ENCODE data around the gene XRCC1.
"Not testable (repeated sequence)": the region's sequence is repeated elsewhere in the genome, so short reads cannot be mapped to it uniquely, and the experiment has no call there.

The XRCC1 gene

DNA sequence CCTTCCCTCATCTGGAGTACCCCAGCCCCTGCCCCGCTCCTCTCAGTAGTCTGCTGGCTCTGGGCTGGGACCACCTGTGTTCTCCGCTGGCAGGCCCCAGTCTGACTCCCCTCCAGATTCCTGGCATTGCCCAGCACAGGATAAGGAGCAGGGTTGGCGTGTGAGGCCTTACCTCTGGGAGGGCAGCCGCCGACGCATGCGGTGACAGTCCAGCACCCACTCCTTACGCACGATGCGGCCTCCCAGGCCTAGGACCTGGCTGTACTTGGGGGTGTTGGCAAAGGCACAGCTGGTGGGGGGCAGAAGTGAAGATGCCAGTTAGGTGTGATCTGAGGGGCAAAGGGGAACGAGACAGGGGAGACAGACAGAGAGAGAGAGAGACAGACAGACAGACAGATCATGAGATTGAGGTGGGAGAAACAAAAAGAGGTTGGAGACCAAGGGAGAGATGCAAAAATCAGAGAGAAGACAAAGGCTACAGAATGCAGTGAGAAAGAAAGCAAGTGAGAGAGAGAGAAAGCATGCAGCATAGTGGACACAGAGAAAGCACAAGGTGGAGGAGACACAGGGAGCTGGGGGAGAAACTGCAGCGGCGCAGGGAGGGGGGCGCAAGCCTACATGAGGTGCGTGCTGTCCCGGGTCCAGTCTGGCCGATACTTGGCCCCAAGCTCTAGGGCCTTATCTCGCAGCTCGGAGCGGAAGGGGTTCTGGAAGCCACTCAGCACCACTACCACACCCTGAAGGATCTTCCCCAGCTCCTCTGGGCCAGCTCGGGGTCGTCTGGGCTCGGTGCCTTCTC, 23.7 kb downstream of the XRCC1 start:
- TF ChIP-seq, protein P1, sequence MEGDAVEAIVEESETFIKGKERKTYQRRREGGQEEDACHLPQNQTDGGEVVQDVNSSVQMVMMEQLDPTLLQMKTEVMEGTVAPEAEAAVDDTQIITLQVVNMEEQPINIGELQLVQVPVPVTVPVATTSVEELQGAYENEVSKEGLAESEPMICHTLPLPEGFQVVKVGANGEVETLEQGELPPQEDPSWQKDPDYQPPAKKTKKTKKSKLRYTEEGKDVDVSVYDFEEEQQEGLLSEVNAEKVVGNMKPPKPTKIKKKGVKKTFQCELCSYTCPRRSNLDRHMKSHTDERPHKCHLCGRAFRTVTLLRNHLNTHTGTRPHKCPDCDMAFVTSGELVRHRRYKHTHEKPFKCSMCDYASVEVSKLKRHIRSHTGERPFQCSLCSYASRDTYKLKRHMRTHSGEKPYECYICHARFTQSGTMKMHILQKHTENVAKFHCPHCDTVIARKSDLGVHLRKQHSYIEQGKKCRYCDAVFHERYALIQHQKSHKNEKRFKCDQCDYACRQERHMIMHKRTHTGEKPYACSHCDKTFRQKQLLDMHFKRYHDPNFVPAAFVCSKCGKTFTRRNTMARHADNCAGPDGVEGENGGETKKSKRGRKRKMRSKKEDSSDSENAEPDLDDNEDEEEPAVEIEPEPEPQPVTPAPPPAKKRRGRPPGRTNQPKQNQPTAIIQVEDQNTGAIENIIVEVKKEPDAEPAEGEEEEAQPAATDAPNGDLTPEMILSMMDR (IDR thresholded peaks at IDR 0.05; ENCODE audit: extremely low read depth, missing control alignments) = no peak

DNA sequence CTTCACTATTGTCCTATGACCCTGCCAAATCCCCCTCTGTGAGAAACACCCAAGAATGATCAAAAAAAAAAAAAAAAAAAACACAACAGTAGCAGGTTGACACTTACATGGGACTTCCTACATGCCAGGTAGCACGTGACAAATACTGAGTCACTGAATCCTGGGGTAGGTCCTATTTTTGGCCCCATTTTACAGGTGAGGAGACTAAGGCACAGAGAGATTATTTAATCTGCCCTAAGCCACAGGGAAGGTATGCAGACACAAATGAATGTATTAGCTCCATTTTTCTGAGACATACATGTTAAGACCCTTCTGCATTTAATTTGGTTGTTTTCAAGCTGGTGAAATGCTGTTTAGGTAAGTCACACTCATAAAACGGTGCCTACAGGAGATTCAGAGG, 26.6 kb downstream of the XRCC1 start:
- no peak for DNase-seq (ENCODE audit: low spot score)
- TF ChIP-seq, protein P1 (IDR thresholded peaks at IDR 0.05; ENCODE audit: extremely low read depth, missing control alignments) = no peak

More for the DNA sequence above, 23.7 kb downstream of the XRCC1 start:
- DNase-seq (ENCODE audit: low spot score) = no peak

DNA sequence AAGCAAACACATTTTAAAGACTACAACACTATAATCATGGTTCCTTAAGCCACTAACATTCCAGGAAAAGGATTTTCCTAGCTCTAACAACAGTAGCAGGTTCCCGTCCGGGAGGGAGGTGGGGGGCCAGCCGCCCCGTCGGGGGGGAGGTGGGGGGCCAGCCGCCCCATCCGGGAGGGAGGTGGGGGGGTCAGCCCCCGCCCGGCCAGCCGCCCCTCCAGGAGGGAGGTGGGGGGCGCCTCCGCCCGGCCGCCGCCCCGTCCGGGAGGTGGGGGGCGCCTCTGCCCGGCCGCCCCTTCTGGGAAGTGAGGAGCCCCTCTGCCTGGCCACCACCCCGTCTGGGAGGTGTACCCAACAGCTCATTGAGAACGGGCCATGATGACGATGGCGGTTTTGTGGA, 27.4 kb downstream of the XRCC1 start:
- not testable (repeated sequence) for DNase-seq (ENCODE audit: low spot score)

DNA sequence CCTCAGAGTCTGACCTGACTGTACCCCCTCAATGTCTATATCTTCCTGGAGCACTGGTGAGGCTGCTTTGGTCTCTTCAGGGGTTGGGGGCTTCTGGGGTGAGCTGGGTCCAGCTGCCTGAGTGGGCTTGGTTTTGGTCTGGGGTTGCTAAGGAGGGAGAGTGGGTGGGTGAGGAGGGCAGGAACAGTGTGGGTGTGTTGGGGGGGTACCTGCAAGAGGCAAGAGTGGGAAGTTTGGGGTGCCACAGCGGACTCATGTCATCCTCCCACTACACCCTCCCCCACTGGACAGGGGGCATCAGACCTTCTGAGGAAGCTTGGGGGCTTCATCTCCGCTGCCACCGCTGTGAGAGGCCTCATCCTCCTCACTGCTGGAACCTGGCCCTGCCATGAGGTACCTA, 28.7 kb downstream of the XRCC1 start:
- DNase-seq (ENCODE audit: low spot score) = no peak
- TF ChIP-seq, protein P1 (IDR thresholded peaks at IDR 0.05; ENCODE audit: extremely low read depth, missing control alignments) = no peak

DNA sequence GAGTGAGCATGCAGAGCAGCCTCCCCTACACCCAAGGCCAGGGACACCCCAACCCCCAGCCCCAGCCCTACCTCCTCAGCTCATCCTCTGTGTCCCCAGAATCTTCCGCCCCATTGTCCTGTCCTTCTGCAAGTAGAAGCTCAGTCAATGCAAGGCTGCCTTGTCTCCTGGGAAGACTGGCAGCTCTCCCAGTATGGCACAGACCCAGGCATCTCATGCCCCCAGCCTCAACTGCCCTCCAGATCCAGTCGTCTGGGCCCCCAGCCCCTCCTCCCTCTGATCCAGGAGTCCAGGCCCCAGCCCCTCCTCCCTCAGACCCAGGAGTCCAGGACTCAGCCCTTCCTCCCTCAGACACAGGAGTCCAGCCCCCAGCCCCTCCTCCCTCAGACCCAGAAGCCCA, 29.3 kb downstream of the XRCC1 start:
- TF ChIP-seq, protein P1 (IDR thresholded peaks at IDR 0.05; ENCODE audit: extremely low read depth, missing control alignments) = no peak
- no peak for DNase-seq (ENCODE audit: low spot score)

DNA sequence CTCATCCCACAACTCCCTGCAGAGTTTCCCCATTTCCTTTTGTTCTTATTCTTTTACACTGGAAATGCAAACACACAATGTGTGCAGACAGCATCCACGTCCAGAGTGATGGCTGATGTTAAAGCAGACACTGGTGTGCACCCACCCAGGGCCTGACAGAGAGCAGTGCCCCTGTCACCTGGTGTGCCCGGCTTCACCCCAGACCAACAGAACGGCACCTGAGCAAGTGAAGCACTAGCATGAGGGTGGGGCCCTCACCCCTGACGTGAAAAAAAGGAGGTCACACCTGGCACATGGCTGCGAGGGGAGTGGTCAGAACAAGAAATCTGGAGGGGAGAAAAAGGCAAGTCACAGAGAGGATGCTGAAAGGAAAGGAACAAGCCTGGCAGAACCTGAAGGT, 30.1 kb downstream of the XRCC1 start:
- no peak for DNase-seq (ENCODE audit: low spot score)
- TF ChIP-seq, protein P1 (IDR thresholded peaks at IDR 0.05; ENCODE audit: extremely low read depth, missing control alignments) = no peak

DNA sequence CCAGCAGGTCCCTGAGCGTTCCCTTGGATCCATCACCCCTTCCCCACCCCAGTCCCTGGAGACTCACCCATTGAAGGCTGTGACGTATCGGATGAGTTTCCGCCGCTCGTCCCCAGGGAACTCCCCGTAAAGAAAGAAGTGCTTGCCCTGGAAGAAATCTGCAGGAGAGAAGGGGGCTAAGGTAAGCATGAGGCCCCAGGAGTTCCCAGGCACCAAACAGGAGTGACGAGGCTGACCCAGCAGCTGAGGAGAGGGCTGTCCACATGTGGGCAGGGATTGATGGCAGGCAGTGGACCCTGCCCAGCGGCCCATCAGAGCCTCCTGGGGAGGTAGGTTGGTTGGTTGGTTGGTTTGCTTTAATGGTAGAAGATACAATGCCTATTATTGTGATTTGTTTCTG, 31.2 kb downstream of the XRCC1 start:
- TF ChIP-seq, protein P1 (IDR thresholded peaks at IDR 0.05; ENCODE audit: extremely low read depth, missing control alignments) = no peak
- DNase-seq (ENCODE audit: low spot score) = no peak
